Fibroblast of skin of right biceps (primary cell): ENCODE results near the gene RAB3IL1.

Source experiments
- DNase-seq: peaks from one replicate; pipeline ENCODE4 v3.0.0-alpha.2; 2013

RAB3IL1 gene

DNA sequence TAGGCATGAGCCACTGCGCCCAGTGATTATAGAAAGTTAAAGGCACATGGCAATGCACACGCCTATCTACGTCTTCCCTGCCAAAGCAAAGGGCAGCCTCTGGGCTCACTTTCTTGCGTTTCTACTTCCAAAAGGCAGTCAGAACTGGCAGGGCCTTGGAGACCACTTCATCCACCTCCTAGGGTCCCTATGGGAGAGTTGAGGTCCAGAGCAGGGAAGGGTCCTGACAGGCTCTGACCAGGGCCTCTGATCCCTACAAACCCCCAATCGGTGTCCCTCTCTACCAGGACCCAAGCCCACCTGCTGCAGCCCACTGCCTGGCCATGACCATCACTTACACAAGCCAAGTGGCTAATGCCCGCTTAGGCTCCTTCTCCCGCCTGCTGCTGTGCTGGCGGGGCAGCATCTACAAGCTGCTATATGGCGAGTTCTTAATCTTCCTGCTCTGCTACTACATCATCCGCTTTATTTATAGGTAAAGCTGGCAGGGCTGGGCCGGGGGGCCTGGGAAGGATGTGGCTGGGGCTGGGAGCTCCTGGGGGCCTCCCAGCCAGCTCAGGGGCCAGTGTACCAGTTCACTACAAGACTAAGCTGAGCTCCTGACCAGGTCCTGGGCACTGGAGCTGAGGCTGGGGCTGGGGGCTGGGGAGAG, 34.2 kb upstream of the RAB3IL1 start:
- DNase-seq = no peak

DNA sequence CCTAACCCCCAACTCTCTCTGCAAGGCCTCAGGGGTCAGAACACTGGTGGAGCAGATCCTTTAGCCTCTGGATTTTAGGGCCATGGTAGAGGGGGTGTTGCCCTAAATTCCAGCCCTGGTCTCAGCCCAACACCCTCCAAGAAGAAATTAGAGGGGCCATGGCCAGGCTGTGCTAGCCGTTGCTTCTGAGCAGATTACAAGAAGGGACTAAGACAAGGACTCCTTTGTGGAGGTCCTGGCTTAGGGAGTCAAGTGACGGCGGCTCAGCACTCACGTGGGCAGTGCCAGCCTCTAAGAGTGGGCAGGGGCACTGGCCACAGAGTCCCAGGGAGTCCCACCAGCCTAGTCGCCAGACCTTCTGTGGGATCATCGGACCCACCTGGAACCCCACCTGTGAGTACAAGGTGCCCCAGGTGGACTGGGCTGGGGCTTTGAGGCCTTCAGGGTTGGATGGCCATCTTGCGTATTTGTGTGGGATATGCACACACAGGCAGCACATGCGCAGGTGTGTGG, 32.7 kb upstream of the RAB3IL1 start, which contains the start of gene BEST1:
TSS of gene BEST1 (plus strand) at position 317 of the 513 bp plus-strand sequence. CDS start 1,456 bp downstream, outside the sequence.
- no peak for DNase-seq

DNA sequence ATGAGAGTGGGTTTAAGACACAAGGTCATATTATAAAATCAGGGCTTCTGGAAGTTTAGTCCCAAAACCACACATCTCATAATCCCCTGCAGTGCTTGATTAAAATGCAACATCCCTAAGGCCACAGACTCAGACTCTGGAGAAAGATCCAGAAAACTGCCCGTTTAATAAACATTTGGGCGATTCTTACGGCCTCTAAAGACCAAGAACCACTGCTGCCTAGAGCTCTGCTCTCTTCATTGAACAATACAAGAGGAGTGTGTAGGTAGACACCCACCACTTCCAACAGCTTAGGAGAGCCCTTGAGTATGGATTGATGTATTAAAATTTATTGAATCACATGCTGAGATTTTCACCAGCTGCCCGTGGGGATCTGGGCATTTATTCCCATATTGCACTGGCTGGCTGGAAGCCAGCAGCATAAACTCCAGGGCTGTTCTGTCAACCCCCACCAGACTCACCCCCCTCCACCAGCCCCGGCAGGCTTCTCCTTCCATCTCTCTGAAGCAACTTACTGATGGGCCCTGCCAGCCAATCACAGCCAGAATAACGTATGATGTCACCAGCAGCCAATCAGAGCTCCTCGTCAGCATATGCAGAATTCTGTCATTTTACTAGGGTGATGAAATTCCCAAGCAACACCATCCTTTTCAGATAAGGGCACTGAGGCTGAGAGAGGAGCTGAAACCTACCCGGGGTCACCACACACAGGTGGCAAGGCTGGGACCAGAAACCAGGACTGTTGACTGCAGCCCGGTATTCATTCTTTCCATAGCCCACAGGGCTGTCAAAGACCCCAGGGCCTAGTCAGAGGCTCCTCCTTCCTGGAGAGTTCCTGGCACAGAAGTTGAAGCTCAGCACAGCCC, 32.0 kb upstream of the RAB3IL1 start:
- peak; percentile 96 for DNase-seq

DNA sequence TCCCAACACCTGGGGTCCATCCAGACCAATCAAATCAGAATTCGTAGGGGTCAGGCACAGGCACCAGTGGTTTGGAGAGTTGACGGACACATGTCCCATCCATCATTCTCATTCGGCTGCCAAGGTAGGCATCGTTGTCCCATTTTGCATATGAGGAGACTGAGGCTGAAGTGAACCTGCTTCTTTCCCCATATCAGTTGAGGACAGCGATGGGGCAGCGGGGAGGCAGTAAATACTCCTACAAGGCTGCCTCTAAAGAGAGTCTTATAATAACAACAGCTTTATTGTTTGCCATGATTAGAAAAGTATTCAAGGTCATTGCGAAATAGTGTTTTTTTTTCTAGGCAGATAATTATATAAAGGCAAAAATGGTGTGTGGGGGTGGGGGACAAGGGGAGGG, 31.1 kb upstream of the RAB3IL1 start:
- no peak for DNase-seq

DNA sequence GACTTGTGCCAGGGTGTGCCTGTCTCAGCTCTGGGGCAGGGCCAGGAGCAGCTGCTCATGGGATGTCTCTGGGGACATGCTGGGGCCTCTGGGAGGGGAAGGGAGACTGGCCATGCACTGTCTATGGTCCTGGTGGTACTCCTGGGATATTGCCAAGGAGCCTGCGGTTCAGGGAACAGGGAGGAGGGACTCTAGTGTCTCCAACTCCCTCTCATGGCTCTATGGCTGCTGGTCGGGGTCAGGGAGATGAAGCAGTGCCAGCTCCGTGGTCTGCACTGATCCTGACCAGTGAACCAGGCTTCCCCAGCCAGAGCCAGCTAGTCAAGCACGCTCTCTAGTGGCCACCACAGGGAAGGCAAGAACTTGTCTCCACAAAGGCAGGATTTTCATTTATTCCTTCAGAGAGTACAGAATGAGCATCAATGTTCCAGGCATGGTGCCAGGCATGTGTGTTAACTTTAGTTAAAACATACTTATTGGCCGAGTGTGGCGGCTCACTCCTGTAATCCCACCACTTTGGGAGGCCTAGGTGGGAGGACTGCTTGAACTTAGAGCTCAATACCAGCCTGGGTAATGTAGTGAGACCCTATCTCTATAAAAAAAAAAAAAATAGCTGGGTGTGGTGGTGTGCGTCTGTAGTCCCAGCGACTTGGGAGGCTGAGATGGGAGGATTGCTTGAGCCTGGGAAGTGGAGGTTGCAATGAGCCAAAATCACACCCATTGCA, 30.3 kb upstream of the RAB3IL1 start:
- peak; percentile 89 for DNase-seq

DNA sequence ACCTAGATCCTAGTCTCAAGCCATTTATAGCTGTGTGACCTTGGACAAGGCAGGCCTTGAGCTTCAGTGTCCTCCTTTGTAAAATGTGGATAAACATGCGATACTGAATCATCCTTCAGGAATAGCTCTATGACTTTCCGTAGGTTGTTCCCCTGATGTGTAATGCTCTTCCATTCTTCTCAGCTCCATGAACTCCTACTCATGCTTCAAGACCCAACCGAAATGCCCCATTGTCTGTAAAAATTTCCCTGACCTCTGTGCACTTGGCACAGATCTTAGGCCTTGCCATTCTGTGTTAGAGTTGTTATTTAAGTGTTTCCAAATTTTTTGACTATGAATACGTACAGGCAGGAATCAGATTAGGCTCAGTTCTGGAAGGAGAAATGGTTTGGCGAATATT, 29.5 kb upstream of the RAB3IL1 start:
- no peak for DNase-seq

DNA sequence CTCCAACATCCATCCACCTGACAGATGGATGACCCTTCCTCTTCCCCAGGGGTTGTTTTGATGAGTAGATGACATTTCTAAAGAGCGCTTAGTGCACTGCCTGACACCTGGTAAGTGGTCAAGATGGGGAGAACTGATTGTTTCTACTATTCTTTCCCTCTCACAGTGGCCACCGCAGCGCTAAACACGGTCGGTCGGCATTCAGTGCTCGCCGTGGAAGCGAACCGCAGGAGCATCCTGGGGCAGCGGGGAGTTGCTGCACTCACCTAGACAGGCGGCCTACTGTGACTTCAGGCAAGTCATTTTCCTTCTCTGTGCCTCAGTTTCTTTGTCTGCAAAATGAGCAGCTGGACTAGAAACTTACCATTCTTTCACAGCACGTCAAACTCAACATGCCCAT, 27.8 kb upstream of the RAB3IL1 start:
- no peak for DNase-seq

DNA sequence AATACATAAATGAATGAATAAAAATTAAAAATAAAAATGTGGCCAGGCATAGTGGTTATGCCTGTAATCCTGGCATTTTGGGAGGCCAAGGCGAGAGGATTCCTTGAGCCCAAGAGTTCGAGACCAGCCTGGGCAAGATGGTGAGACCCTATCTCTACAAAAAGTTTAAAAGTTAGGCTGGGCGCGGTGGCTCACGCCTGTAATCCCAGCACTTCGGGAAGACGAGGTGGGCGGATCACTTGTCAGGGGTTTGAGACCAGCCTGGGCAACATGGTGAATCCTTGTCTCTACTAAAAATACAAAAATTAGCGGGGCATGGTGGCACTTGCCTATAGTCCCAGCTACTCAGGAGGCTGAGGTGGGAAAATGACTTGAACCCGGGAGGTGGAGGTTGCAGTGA, 23.1 kb upstream of the RAB3IL1 start:
- DNase-seq = no peak

DNA sequence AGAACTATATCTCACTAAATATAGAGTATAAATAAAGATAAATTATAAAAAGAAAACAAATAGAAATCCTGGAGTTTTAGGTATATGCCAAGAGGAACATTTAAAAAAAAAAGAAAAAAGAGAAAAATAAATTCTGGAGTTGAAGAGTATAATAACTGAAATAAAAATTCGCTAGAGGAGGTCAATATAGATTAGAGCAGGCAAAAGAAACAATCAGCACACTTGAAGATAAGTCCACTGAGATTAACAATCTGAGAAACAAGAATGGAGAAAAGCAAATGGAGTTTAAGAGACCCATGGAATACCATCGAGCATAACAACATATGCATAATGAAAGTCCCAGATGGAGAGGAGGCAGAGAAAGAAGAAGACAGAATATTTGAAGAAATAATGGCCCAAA, 18.5 kb upstream of the RAB3IL1 start:
- no peak for DNase-seq

DNA sequence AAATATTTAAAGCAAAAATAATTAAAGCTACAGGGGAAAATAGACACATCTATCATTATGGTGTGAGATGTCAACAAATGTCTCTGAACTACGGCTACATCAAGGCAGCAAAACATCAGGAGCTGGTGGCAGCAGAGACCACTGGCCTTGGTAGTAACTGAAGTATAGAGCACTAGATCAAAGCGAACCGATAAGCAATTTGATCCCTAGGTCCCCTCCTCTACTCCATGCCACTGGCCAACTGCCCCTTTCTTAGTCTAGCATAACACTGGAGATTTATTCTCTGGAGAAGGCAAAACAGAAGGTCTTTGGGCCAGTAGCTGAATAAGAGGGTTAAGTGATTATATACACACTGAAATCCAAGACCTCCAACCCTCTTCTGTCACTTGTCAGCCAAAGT, 13.6 kb upstream of the RAB3IL1 start:
- no peak for DNase-seq

DNA sequence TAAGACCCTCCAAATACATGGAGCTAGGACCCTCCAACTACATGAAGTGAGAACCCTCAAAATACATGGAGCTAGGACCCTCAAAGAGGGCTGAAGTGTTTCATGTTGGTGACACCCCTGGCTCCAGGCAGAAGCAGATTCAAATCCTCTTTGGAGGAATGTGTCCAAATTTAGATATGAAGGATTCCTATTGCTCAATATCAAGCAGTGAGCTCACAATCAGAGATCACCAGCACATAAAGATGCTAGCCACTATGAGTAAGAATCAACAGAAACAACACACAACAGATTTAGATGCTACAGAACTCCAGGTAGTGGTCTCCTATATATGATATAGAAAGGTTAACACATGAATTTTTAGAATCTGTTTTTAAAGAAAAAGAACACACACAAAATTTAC, 11.2 kb upstream of the RAB3IL1 start:
- no peak for DNase-seq

DNA sequence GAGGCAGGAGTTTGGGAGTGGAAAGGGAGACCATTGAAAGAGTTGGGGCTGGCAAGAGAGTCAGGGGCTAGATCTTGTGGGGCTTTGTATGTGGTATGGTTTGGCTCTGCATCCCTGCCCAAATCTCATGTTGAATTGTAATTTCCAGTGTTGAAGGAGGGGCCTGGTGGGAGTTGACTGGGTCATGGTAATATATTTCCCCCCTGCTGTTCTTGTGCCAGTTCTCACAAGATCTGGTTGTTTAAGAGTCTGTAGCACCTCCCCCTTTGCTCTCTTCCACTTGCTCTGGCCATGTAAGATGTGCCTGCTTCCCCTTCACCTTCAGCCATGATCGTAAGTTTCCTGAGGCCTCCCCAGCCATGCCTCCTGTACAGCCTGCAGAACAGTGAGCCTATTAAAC, 10.1 kb upstream of the RAB3IL1 start:
- no peak for DNase-seq

DNA sequence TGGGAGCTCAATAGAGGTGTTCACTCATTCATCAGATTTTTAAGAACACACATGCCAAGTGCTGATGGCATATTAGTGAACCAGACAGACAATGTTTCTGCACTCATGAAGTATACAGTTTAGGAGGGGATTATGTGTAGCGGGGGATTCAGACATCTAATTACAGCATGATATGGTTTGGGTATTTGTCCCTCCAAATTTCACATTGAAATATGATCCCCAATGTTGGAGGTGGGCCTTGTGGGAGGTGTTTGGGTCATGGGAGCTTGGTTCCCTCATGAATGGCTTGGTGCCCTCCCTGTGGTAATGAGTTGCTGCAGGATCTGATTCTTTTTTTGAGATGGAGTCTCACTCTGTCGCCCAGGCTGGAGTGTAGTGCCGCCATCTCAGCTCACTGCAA, 8.9 kb upstream of the RAB3IL1 start:
- no peak for DNase-seq

DNA sequence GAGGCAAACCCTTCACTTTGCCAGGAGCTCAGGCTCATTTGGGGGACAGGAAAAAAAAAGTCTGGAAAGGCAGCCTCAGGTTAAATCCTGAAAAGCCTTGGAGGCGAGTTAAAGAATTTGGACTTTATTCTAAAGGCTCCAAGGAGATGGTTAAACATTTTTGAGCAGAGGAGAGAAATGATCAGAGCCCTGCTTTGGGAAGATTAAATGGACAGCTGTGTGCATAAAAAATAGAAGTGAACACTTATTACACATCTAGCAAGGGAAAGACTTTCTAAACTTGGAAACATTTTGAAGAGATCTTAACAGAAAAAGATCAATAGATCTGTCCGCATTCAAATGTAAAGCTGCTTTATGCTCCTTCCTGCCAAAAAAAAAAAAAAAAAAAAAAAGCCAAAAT, 8.4 kb upstream of the RAB3IL1 start:
- no peak for DNase-seq

DNA sequence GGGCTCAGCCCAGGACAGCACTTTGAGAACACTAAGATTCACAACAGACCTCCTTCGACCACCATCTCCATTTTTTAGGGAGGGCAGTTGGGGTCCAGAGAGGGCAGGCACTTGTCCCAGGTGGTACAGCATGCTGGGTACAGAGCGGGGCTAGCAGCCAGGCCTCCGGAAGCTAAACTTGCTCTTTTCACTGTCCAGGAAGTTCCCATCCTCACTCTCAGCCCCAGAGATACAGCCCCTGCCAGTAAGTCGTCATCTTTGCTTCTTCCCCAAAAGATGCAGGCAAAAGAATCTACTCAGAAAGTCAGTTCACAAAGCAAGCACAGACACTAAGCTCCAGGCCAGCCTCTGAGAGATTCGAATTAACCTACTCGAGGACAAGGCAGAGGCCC, 6.7 kb upstream of the RAB3IL1 start:
- no peak for DNase-seq

DNA sequence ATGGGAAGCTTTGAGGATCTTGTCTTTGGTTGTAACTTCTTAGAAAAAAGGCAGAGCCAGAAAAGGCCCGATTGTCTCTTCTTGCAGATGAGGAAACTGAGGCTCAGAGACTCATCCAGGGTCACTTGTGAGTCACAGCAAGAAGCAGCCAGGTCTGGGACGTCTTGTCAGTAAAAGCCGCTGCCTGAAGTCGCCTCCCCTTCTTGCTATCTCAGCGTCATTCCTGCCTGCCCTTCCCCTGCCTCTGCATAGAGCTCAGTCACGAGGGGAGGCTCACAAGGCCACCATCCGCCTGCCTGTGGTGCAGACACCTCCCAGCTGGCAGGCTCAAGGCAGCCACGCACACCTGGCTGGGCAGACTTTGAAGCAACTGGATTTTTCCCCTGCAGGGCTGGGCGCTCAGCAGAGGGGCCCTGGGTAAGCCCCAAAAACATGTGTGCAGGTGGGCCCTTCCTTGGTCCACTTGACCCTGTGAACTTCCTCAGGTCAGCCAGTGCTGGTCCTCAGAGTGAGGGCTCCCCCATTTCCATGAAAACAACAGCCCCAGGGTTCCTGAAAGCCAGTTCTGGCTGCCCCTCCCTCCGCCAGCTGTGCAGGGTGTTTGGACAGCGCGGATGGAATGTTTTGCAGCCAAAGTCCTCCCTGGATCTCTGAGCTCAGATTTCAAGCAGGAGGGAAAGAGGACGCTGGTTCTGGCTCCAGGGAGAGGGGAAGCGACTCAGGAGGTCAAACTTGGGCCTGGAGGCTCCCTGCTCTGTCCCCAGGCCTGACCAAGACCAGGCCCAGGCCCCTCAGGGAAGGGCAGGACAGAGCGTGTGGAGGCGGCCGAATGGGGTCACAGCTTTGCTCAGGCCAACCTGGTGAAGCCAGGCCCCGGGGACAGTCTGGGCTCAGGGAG, 6.0 kb upstream of the RAB3IL1 start:
- peak; percentile 72 for DNase-seq

DNA sequence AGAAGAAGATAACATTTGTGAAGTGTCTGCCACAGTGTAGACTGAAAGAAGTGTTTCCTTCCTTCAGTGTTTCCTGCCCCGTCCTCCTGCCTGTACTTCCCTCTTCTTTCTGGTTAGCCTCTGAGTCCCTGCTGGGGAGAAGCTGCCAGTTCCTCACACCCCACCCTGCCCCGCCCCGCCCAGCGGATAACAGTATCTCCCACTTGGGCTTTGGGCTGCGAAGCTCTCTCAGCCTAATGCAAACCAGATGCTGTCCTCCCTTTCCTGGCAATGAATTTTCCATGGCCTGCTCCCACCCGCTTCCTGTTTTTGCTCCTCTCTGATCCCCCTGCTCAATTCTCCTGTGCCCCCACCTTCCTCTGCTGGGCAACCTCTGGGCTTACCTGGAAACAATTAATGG, 5.2 kb upstream of the RAB3IL1 start:
- peak; percentile 89 for DNase-seq

DNA sequence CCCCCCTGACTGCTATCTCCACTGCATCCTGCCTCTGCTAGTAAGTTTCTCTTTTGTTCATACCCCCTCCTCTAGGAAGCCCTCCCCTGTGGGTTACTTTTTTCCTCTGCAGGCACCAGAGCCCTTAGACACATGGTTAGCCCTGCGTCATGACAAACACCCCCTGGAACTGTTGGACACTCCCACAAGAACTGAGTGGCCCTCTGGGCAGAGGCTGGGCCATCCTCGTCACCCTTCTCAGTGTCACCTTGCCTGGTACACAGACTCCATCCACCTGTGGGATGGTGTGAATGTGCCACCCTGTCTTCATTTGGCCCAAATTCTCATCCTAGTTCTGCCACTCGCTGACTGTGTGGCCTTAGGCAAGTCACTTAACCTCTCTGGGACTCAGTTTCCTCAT, 4.1 kb upstream of the RAB3IL1 start:
- no peak for DNase-seq

DNA sequence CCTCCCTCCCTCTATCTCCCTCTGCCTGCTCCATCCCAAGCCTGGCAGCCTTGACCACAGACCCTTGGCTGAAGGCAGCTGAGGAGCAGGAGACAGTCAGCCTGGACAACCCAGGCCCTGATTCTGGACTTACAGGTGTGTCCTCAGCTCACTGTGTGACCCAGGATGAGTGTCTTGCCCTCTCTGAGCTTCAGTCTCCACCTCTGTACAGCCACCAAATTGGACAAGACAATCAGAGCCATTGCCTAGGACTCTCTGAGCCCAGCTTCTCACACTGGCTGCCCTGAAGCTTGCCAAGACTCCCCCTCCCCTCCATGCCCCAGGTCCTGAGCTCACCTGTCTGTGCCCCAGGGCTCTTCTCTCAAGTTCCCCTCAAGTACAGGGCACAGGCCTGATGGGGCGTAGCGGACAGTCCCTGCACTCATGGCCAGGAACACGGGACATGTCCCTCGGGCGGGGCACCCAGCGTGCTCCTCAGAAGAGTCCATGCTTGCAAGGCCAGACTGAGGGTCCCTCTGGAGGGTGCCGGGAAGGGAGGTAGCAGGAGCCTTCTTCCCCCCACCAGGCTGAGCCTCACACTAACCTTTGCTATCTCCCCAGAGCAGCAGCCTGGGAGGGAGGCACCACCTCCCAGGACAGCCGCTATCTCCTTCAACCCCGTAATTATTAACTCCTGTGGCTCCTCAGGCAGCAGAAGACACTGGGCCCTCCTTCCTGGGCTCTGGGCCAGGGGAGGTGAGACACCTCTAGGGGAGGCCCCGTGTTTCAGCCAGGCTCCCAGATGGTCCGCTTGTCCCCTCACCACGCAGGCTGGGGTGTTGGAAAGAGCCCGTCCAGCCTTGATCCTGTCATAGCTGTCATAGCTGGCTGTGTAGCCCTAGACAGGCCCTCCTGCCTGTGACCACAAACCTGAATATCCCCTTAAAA, 2.6 kb upstream of the RAB3IL1 start:
- no peak for DNase-seq

DNA sequence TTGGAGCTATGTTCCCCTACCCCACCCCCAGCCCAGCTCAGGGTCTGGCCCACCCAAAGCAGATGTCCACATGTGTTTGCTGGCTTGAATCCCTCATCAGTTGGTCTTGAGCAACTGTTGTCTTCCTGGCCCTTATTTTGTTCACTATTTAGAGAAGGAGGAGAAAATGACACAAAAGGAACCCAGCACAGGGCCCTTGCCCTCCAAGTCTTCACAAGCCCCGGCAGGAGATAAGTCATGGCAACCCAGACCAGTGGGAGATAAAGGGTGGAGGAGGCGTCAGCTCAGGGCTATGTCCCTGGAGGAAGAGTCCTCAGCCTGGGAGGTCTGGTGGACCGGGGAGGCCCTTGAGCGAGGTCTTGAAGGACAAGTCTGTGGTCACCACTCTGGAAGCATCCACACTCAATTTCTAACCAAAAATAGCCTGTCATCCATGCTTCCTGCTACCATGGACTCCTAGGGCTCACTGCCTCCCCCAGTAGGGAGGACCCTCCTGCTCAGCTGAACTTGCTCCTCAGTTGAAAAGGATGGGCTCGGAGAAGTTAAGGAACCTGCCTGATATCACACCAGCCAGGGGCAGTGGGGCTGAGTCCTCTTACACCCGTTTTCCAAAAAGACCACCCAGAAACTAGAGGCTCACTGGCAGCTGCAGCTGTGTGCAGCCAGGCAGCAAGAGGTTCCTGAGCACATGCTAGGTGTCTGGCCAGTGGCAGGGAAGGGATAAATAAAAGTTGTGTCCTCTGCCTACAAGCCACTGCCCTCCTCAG, 1.8 kb upstream of the RAB3IL1 start:
- DNase-seq = no peak
